A549 (cell line): ENCODE data around the gene DHX15. TPM values are rescaled to one million over a fixed set of nuclear protein-coding genes. Genes with fewer than 3 reads are reported as not detected.
A peak's percentile ranks its signal among the peaks of the same experiment; 100 is the strongest.

Experiments used
- ATAC-seq, 2 experiments: fragments of 200-7000 bp in 1 of 2; fragments of >200 bp in 1 of 2; cut with Nextera tagmentation in 1 of 2; cut with Tn5 transposase in 1 of 2; 3 replicates each; pipeline versions ENCODE4 v1.8.0 to v1.9.1; 2018 to 2020; ENCODE audit warnings: mild to moderate bottlenecking in 1 of 2, moderate library complexity in 1 of 2
- CTCF ChIA-PET: fragments of 300-600 bp; sonication (Branson Sonifier 250); formaldehyde crosslinking; extraction: SDS; loops from one replicate; lab custom pipeline; 2021; ENCODE audit warnings: antibody characterized with exemption, inconsistent platforms; lab: Yijun Ruan, JAX
- POLR2A ChIA-PET: fragments of 350-600 bp; formaldehyde crosslinking; extraction: SDS; loops from one replicate; lab custom pipeline; 2021; ENCODE audit warnings: antibody characterized with exemption, inconsistent platforms; lab: Yijun Ruan, JAX
- DNase-seq, 2 experiments: peaks; one replicate each; pipeline versions ENCODE4 v3.0.0 to v3.0.0-alpha.2; 2011 to 2016; ENCODE audit warnings: low read depth in 1 of 2, low spot score in 1 of 2
- FAIRE-seq: peaks from 2 replicates; lab custom pipeline; 2011; peaks lifted over from hg19 to GRCh38; lab: Jason Lieb, UNC
- H3K27ac ChIP-seq, 2 experiments: fragments of >200 bp; sonication (Bioruptor Twin); formaldehyde crosslinking; 3 replicates each; pipeline ENCODE4 v1.5.1; 2016 to 2017
- H3K4me1 ChIP-seq: fragments of >200 bp; sonication (Bioruptor Twin); formaldehyde crosslinking; 3 replicates; pipeline ENCODE4 v1.6.1; 2016
- H3K4me2 ChIP-seq: fragments of >200 bp; sonication (Bioruptor Twin); formaldehyde crosslinking; 3 replicates; pipeline ENCODE4 v1.6.1; 2016
- H3K4me3 ChIP-seq: fragments of >200 bp; sonication (Bioruptor Twin); formaldehyde crosslinking; 3 replicates; pipeline ENCODE4 v1.5.1; 2016
- H3K9me3 ChIP-seq: fragments of >200 bp; sonication (Bioruptor Twin); formaldehyde crosslinking; 3 replicates; pipeline ENCODE4 v1.6.1; 2016
- CTCF ChIP-seq: fragments of >200 bp; sonication (Bioruptor Twin); formaldehyde crosslinking; IDR thresholded peaks from 3 replicates; pipeline ENCODE4 v1.5.1; 2016
- EHF ChIP-seq: fragments of 250-450 bp; sonication (Bioruptor Pico); IDR thresholded peaks from 2 replicates; pipeline ENCODE4 v1.5.0; 2020; ENCODE audit warnings: mild to moderate bottlenecking
- GATA3 ChIP-seq: IDR thresholded peaks from 2 replicates; pipeline ENCODE4 v1.6.1; 2012; ENCODE audit warnings: borderline replicate concordance
- HOXB5 ChIP-seq: fragments of 250-450 bp; sonication (Bioruptor Pico); IDR thresholded peaks from 2 replicates; pipeline ENCODE4 v1.5.0; 2020; ENCODE audit warnings: mild to moderate bottlenecking, moderate library complexity
- JUNB ChIP-seq: fragments of >200 bp; sonication (Bioruptor Twin); formaldehyde crosslinking; IDR thresholded peaks from 2 replicates; pipeline ENCODE4 v1.6.1; 2016
- MAFK ChIP-seq: fragments of 450-650 bp; IDR thresholded peaks from 2 replicates; pipeline ENCODE4 v1.6.1; 2014; ENCODE audit not compliant: partially characterized antibody
- NFE2L2 ChIP-seq: fragments of 150-350 bp; conservative IDR thresholded peaks from 2 replicates; pipeline ENCODE4 v1.6.1; 2014; ENCODE audit warnings: low read length
- RAD21 ChIP-seq, 2 experiments: fragments of >200 bp in 1 of 2; sonication (Bioruptor Twin) in 1 of 2; formaldehyde crosslinking in 1 of 2; IDR thresholded peaks in 1 of 2; conservative IDR thresholded peaks in 1 of 2; 2 replicates in 1 of 2; 3 replicates in 1 of 2; pipeline ENCODE4 v1.6.1; 2012 to 2018; ENCODE audit warnings: inconsistent platforms in 1 of 2
- REST ChIP-seq: fragments of 200-600 bp; sonication (generic); IDR thresholded peaks from 2 replicates; pipeline ENCODE4 v1.6.1; 2016; ENCODE audit warnings: antibody characterized with exemption, mild to moderate bottlenecking, moderate library complexity
- RFX5 ChIP-seq: fragments of 450-650 bp; IDR thresholded peaks from 2 replicates; pipeline ENCODE4 v1.7.1; 2014; ENCODE audit warnings: antibody characterized with exemption, mild to moderate bottlenecking, moderate library complexity
- SMC3 ChIP-seq: fragments of >200 bp; sonication (Bioruptor Twin); formaldehyde crosslinking; IDR thresholded peaks from 3 replicates; pipeline ENCODE4 v1.6.1; 2018; ENCODE audit warnings: inconsistent platforms
- SREBF2 ChIP-seq: fragments of 450-650 bp; IDR thresholded peaks from 2 replicates; pipeline ENCODE4 v1.6.1; 2014; ENCODE audit warnings: mild to moderate bottlenecking, moderate library complexity
- USF2 ChIP-seq: fragments of 450-650 bp; IDR thresholded peaks from 2 replicates; pipeline ENCODE4 v1.6.1; 2014; ENCODE audit warnings: antibody characterized with exemption
- ZNF302 ChIP-seq: fragments of 250-450 bp; sonication (Bioruptor Pico); IDR thresholded peaks from 2 replicates; pipeline ENCODE4 v1.9.0; 2021; ENCODE audit warnings: inconsistent platforms, mild to moderate bottlenecking, moderate library complexity
- ZSCAN20 ChIP-seq: fragments of 250-450 bp; sonication (Bioruptor Pico); IDR thresholded peaks from 2 replicates; pipeline ENCODE4 v1.8.0; 2022; ENCODE audit warnings: mild to moderate bottlenecking, moderate library complexity
- WGBS: methylation state at CpG from one replicate; pipeline ENCODE4 v1.1.6; 2017; ENCODE audit errors: missing lambda C conversion rate; 5-methylcytosine and 5-hydroxymethylcytosine counted together
- polyA plus RNA-seq, 4 experiments: library from polyadenylated mRNA; depleted of rRNA in 3 of 4; stranded (reverse); fragments of >200 nt; fragmentation: RNase III in 1 of 4; extraction: RNeasy Plus Mini Kit Qiagen cat#74134 plus additional on column Dnase treatment in 1 of 4; gene quantifications; 2 replicates in 3 of 4; 3 replicates in 1 of 4; pipeline ENCODE4 v1.2.3, GENCODE V29; 2011 to 2017

DHX15 gene
- polyA plus RNA-seq, 2 of the 4 experiments (the other 2 are of a cell fraction): 154 to 189 TPM

- no peak overlapping the region for H3K27ac ChIP-seq
- no peak for ATAC-seq
- no peaks in the 10 kb centered on the region for H3K9me3 ChIP-seq
- POLR2A ChIA-PET: no interaction called here
- TF ChIP-seq ZSCAN20 (no peak), JUNB (no peak), ZNF302 (CRISPR knock-in tag) (no peak), RFX5 (no peak), REST (no peak), HOXB5 (CRISPR knock-in tag) (no peak), GATA3 (no peak)
- TF ChIP-seq, all 56 proteins: peak for 0
- Histone ChIP-seq H3K4me1 (no peaks in the 10 kb centered on the region), H3K4me3 (no peak overlapping the region), H3K4me2 (no peak overlapping the region)
- CTCF ChIA-PET: interaction anchor here (0.8 to 2.6 kb wide), 2 partner anchors 9 to 304 kb away, joined by 4 to 16 read pairs; no protein-coding TSS in a partner anchor
- FAIRE-seq: no peak
- 58% methylated on average over 2 of the region's 2 CpGs for WGBS
- DNase-seq: no peak
Observed at GRCh38 chr4:24489870-24490269, 94.5 kb downstream of the DHX15 start.

GRCh38 chr4:24488399-24489164 lies 95.8 kb downstream of the DHX15 start:
- FAIRE-seq (no peak), DNase-seq (peak; percentile 56 to 67), ATAC-seq (peak; percentile 88 to 99)
- Histone ChIP-seq H3K4me2 (no peak overlapping the region; the same call in 2 of the 3 replicates), H3K27ac (no peak overlapping the region), H3K9me3 (no peaks in the 10 kb centered on the region), H3K4me3 (no peak overlapping the region), H3K4me1 (no peaks in the 10 kb centered on the region)
- no peak for TF ChIP-seq USF2
- TF ChIP-seq CTCF: peak; percentile 60
- TF ChIP-seq SMC3: peak; percentile 60
- no peak for TF ChIP-seq NFE2L2
- TF ChIP-seq RAD21 (conservative IDR thresholded peaks at IDR 0.05 in 1 of 2, IDR thresholded peaks at IDR 0.05 in 1 of 2): peak; percentile 63 to 75
- ChIA-PET CTCF (interaction anchor here (0.6 to 2.6 kb wide), 20 partner anchors 9 to 896 kb away, joined by 3 to 18 read pairs (median 4); no protein-coding TSS in a partner anchor), POLR2A (no interaction called here)
- WGBS: 16% methylated on average over 15 of the region's 15 CpGs

GRCh38 chr4:24482871-24483270 lies 101.5 kb downstream of the DHX15 start:
- 82% methylated on average over 4 of the region's 4 CpGs for WGBS
- TF ChIP-seq SREBF2 (no peak), EHF (no peak), MAFK (no peak)
- Histone ChIP-seq H3K27ac (no peak overlapping the region), H3K9me3 (no peaks in the 10 kb centered on the region), H3K4me1 (no peaks in the 10 kb centered on the region), H3K4me2 (no peak overlapping the region), H3K4me3 (no peak overlapping the region)
- no peak for FAIRE-seq
- ATAC-seq: no peak
- no peak for DNase-seq
- POLR2A ChIA-PET: no interaction called here
- CTCF ChIA-PET: interaction anchor here (0.8 kb wide), 1 partner anchor 9 kb away, joined by 3 read pairs; no protein-coding TSS in a partner anchor
